ENCODE data around the gene GCLC.

Gene GCLC

DNA sequence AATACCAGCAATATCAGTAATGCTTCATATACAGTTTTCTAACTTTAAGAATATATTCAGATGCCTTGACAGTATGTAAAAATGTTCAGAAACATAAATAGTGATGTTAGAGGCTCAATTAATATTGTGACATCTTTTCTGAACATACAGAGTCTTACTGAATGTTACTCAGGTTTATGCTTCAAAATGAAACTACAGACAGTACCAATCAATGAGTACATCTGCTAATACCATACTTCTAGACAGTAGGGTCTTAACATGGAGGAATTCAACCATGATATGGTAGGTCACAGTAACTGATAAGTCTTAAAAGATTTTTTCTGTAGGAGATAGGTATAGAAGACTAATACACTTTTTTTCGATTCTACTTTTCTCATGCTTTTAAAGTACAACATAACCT, 8.3 kb downstream of the GCLC start:
- no peak overlapping the region for H2AFZ ChIP-seq (ENCODE audit: low read depth, low read length)
- H3K4me1 ChIP-seq (ENCODE audit: control insufficient read depth, insufficient read depth, low read depth, low read length) = peaks cover 3% of the 10 kb centered on the region
- no peak overlapping the region for H3K4ac ChIP-seq (ENCODE audit: low read depth in 1 of 2, low read length in 2 of 2)
- no peak overlapping the region for H2BK120ac ChIP-seq (ENCODE audit: low read depth, low read length)
- no peak overlapping the region for H3K27ac ChIP-seq (ENCODE audit: low read length, poor library complexity, severe bottlenecking)
- H3K79me1 ChIP-seq (replicated peaks; ENCODE audit: low read length, poor library complexity, severe bottlenecking) = peaks cover 27% of the 10 kb centered on the region
- no peak overlapping the region for H2BK15ac ChIP-seq (ENCODE audit: low read depth, poor library complexity, severe bottlenecking)
- H4K8ac ChIP-seq (ENCODE audit: low read length) = no peak overlapping the region
- no peak overlapping the region for H4K91ac ChIP-seq (ENCODE audit: low read length)
- H3K14ac ChIP-seq (ENCODE audit: low read length in 2 of 2) = no peak overlapping the region
- no peak overlapping the region for H3K4me2 ChIP-seq (ENCODE audit: low read length, poor library complexity, severe bottlenecking)
- H2BK5ac ChIP-seq (ENCODE audit: low read depth, low read length, poor library complexity, severe bottlenecking) = no peak overlapping the region
- WGBS = 100% methylated on average over 1 of the region's 1 CpG
- H3K27me3 ChIP-seq (ENCODE audit: control insufficient read depth in 1 of 2, insufficient read depth in 1 of 2, low read length in 2 of 2) = no peaks in the 10 kb centered on the region
- no peak overlapping the region for H2BK12ac ChIP-seq (ENCODE audit: low read length in 2 of 2)
- peaks cover 0 to 3% of the 10 kb centered on the region in 2 experiments for H3K36me3 ChIP-seq (ENCODE audit: control insufficient read depth in 1 of 2, insufficient read depth in 2 of 2, low read depth in 1 of 2, low read length in 2 of 2)
- DNase-seq = no peak
- no peak overlapping the region for H3K9ac ChIP-seq (ENCODE audit: low read length)
- no peak overlapping the region for H3K23ac ChIP-seq (ENCODE audit: low read length in 2 of 2)
- no peaks in the 10 kb centered on the region for H3K9me3 ChIP-seq (ENCODE audit: control insufficient read depth, low read length)
- H3K18ac ChIP-seq (ENCODE audit: low read depth in 1 of 2, low read length in 2 of 2) = no peak overlapping the region
- H3K4me3 ChIP-seq (ENCODE audit: insufficient read depth in 1 of 2, low read depth in 1 of 2, low read length in 2 of 2) = no peak overlapping the region
- no peak overlapping the region for H2AK5ac ChIP-seq (ENCODE audit: low read length, severe bottlenecking)

DNA sequence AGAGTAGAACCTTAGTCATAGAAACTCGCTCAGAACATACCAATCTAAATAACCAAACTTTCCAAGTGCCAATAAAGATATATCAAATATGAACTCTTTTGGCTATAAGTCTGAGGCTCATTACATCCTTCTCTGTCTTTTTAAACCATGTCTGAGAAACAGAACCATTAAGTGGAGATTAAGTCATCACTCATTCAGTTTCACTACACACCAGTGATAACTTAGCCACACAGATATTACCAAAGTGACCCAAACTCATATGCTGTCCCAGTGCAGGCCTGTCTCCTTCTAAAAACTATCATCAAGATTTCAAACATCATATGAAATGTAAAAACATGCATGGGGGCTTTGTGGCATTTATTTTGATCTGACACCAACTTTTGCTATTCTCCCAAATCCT, 12.0 kb downstream of the GCLC start:
- Histone ChIP-seq H3K27me3 (ENCODE audit: control insufficient read depth in 1 of 2, insufficient read depth in 1 of 2, low read length in 2 of 2) (no peaks in the 10 kb centered on the region), H4K91ac (ENCODE audit: low read length) (no peak overlapping the region), H3K18ac (ENCODE audit: low read depth in 1 of 2, low read length in 2 of 2) (no peak overlapping the region), H3K4me3 (ENCODE audit: insufficient read depth in 1 of 2, low read depth in 1 of 2, low read length in 2 of 2) (no peak overlapping the region), H3K4ac (ENCODE audit: low read depth in 1 of 2, low read length in 2 of 2) (no peak overlapping the region), H3K9me3 (ENCODE audit: control insufficient read depth, low read length) (no peaks in the 10 kb centered on the region), H3K23ac (ENCODE audit: low read length in 2 of 2) (no peak overlapping the region), H3K4me2 (ENCODE audit: low read length, poor library complexity, severe bottlenecking) (no peak overlapping the region), H2AFZ (ENCODE audit: low read depth, low read length) (no peak overlapping the region), H3K36me3 (ENCODE audit: control insufficient read depth in 1 of 2, insufficient read depth in 2 of 2, low read depth in 1 of 2, low read length in 2 of 2) (no peaks in the 10 kb centered on the region), H3K9ac (ENCODE audit: low read length) (no peak overlapping the region), H3K4me1 (ENCODE audit: control insufficient read depth, insufficient read depth, low read depth, low read length) (peaks cover 9% of the 10 kb centered on the region), H2AK5ac (ENCODE audit: low read length, severe bottlenecking) (no peak overlapping the region), H2BK120ac (ENCODE audit: low read depth, low read length) (no peak overlapping the region), H3K27ac (ENCODE audit: low read length, poor library complexity, severe bottlenecking) (no peak overlapping the region), H4K8ac (ENCODE audit: low read length) (no peak overlapping the region), H2BK15ac (ENCODE audit: low read depth, poor library complexity, severe bottlenecking) (no peak overlapping the region), H2BK5ac (ENCODE audit: low read depth, low read length, poor library complexity, severe bottlenecking) (no peak overlapping the region), H3K79me1 (replicated peaks; ENCODE audit: low read length, poor library complexity, severe bottlenecking) (peaks cover 20% of the 10 kb centered on the region), H3K14ac (ENCODE audit: low read length in 2 of 2) (no peak overlapping the region), H2BK12ac (ENCODE audit: low read length in 2 of 2) (no peak overlapping the region)
- DNase-seq = no peak
- WGBS = 100% methylated on average over 1 of the region's 1 CpG

DNA sequence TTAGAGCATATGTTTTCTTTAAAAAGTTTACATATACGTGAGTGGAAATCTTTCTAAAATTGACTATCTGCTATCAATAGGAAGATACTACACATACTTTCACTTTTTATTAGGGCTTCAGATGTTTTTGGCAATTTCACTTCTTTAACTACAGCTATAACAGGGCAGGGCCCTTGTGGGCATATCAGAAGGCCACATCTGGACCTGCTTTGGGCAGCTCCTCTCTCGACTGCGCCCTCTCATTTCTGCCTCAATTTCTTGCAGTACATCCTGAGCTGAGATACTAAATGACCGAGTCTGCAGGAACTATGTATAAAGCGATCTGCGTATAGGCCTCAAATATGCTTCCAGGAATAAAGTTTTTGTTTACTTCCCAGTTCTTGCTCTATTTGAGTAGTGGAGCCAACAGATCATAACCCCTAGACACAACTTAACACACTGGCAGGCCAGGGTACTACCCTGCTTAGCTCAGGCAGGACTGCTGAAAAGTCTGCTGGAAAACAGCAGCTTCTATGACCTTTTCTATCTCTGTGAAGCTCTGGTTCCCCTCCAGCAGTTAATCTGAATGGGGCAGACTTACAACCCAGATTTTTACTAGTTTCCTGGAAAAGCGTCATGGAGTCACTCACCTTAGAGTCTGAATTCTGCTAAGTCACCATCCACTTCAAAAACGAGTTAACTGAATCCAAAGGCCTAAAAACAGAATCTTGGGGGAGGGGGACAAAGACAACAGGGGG, 12.7 kb downstream of the GCLC start:
- Histone ChIP-seq H2BK15ac (ENCODE audit: low read depth, poor library complexity, severe bottlenecking) (no peak overlapping the region), H3K27ac (ENCODE audit: low read length, poor library complexity, severe bottlenecking) (no peak overlapping the region), H3K27me3 (ENCODE audit: control insufficient read depth in 1 of 2, insufficient read depth in 1 of 2, low read length in 2 of 2) (no peaks in the 10 kb centered on the region), H3K18ac (ENCODE audit: low read depth in 1 of 2, low read length in 2 of 2) (no peak overlapping the region), H3K36me3 (ENCODE audit: control insufficient read depth in 1 of 2, insufficient read depth in 2 of 2, low read depth in 1 of 2, low read length in 2 of 2) (no peaks in the 10 kb centered on the region), H4K91ac (ENCODE audit: low read length) (no peak overlapping the region), H3K79me1 (replicated peaks; ENCODE audit: low read length, poor library complexity, severe bottlenecking) (peaks cover 25% of the 10 kb centered on the region), H2BK5ac (ENCODE audit: low read depth, low read length, poor library complexity, severe bottlenecking) (no peak overlapping the region), H3K9ac (ENCODE audit: low read length) (peak overlapping the region; percentile 7), H3K4me3 (ENCODE audit: insufficient read depth in 1 of 2, low read depth in 1 of 2, low read length in 2 of 2) (no peak overlapping the region), H3K23ac (ENCODE audit: low read length in 2 of 2) (no peak overlapping the region), H3K4me2 (ENCODE audit: low read length, poor library complexity, severe bottlenecking) (no peak overlapping the region), H4K8ac (ENCODE audit: low read length) (no peak overlapping the region), H3K14ac (ENCODE audit: low read length in 2 of 2) (no peak overlapping the region), H2AFZ (ENCODE audit: low read depth, low read length) (no peak overlapping the region), H2AK5ac (ENCODE audit: low read length, severe bottlenecking) (no peak overlapping the region), H3K9me3 (ENCODE audit: control insufficient read depth, low read length) (no peaks in the 10 kb centered on the region), H2BK12ac (ENCODE audit: low read length in 2 of 2) (no peak overlapping the region), H3K4me1 (ENCODE audit: control insufficient read depth, insufficient read depth, low read depth, low read length) (peaks cover 7% of the 10 kb centered on the region), H3K4ac (ENCODE audit: low read depth in 1 of 2, low read length in 2 of 2) (no peak overlapping the region), H2BK120ac (ENCODE audit: low read depth, low read length) (no peak overlapping the region)
- DNase-seq = no peak
- 99% methylated on average over 6 of the region's 8 CpGs for WGBS

DNA sequence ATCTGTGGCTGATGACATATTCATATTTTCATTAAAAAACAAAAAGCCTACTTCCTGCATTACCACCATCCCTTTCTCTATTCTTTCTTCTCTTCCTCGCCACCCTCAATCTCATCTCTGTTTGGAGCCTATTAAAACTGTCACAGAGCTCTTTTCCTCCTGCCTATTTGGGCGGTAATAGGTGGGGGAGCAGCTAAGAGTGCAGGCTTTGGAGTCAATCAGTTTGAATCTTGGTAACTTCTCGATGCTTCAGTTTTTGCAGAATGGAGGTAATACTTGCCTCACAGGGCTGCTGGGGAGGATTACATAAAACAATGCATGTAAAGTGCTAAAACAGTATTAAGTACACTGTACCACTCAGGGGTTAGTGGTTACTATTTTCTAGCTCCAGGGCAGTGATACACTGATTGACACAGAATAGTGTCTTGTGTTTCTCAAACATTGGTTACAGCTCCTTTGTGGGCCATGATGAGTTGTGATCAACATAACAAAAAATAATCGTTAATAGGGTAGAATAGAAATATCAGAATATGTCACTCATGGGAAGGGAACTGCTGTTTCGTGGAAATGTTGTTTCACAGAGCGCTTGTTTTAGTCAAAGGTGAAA, 14.0 kb downstream of the GCLC start:
- Histone ChIP-seq H3K79me1 (replicated peaks; ENCODE audit: low read length, poor library complexity, severe bottlenecking) (peaks cover 29% of the 10 kb centered on the region), H2BK15ac (ENCODE audit: low read depth, poor library complexity, severe bottlenecking) (no peak overlapping the region), H3K27ac (ENCODE audit: low read length, poor library complexity, severe bottlenecking) (peak overlapping the region; percentile 0), H3K23ac (ENCODE audit: low read length in 2 of 2) (no peak overlapping the region), H3K4me1 (ENCODE audit: control insufficient read depth, insufficient read depth, low read depth, low read length) (peaks cover 9% of the 10 kb centered on the region), H3K4ac (ENCODE audit: low read depth in 1 of 2, low read length in 2 of 2) (no peak overlapping the region), H3K4me2 (ENCODE audit: low read length, poor library complexity, severe bottlenecking) (no peak overlapping the region), H2AFZ (ENCODE audit: low read depth, low read length) (no peak overlapping the region), H2BK5ac (ENCODE audit: low read depth, low read length, poor library complexity, severe bottlenecking) (no peak overlapping the region), H4K8ac (ENCODE audit: low read length) (no peak overlapping the region), H2AK5ac (ENCODE audit: low read length, severe bottlenecking) (no peak overlapping the region), H2BK120ac (ENCODE audit: low read depth, low read length) (no peak overlapping the region), H3K27me3 (ENCODE audit: control insufficient read depth in 1 of 2, insufficient read depth in 1 of 2, low read length in 2 of 2) (no peaks in the 10 kb centered on the region), H2BK12ac (ENCODE audit: low read length in 2 of 2) (no peak overlapping the region), H4K91ac (ENCODE audit: low read length) (no peak overlapping the region), H3K4me3 (ENCODE audit: insufficient read depth in 1 of 2, low read depth in 1 of 2, low read length in 2 of 2) (no peak overlapping the region), H3K14ac (ENCODE audit: low read length in 2 of 2) (no peak overlapping the region), H3K9ac (ENCODE audit: low read length) (peak overlapping the region; percentile 9), H3K18ac (ENCODE audit: low read depth in 1 of 2, low read length in 2 of 2) (no peak overlapping the region), H3K36me3 (ENCODE audit: control insufficient read depth in 1 of 2, insufficient read depth in 2 of 2, low read depth in 1 of 2, low read length in 2 of 2) (no peaks in the 10 kb centered on the region), H3K9me3 (ENCODE audit: control insufficient read depth, low read length) (no peaks in the 10 kb centered on the region)
- 93% methylated on average over 6 of the region's 6 CpGs for WGBS
- no peak for DNase-seq

Measured in mesenchymal stem cell (in vitro differentiated cells and primary cell).